ENCODE results near the gene KNTC1. TPM values are rescaled to one million over a fixed set of nuclear protein-coding genes. Genes with fewer than 3 reads are reported as not detected.

The KNTC1 gene
- total and polyA plus RNA-seq, 7 donors: 3.0 to 14.4 (median 7.9) TPM

DNA sequence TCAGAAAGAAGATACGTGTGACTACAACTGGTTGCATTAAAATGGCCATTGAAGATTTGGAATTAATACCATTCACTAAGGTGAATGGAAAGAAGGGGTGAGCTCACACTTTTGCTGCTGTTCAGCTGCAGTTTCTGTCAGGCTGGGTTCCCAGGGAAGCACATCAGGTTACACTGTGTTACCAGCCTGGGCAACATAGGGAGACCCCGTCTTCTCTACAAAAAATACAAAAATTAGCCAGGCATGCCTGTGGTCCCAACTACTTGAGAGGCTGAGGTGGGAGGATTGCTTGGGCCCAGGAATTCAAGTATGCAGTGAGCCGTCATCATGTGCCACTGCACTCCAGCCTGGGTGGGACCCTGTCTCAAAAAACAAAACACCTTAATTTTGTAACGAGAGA, 13.4 kb upstream of the KNTC1 start:
- TF ChIP-seq, protein P1, sequence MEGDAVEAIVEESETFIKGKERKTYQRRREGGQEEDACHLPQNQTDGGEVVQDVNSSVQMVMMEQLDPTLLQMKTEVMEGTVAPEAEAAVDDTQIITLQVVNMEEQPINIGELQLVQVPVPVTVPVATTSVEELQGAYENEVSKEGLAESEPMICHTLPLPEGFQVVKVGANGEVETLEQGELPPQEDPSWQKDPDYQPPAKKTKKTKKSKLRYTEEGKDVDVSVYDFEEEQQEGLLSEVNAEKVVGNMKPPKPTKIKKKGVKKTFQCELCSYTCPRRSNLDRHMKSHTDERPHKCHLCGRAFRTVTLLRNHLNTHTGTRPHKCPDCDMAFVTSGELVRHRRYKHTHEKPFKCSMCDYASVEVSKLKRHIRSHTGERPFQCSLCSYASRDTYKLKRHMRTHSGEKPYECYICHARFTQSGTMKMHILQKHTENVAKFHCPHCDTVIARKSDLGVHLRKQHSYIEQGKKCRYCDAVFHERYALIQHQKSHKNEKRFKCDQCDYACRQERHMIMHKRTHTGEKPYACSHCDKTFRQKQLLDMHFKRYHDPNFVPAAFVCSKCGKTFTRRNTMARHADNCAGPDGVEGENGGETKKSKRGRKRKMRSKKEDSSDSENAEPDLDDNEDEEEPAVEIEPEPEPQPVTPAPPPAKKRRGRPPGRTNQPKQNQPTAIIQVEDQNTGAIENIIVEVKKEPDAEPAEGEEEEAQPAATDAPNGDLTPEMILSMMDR (IDR thresholded peaks at IDR 0.05): no peak
- TF ChIP-seq POLR2A (IDR thresholded peaks at IDR 0.05) (no peak), EP300 (IDR thresholded peaks at IDR 0.05) (no peak), POLR2AphosphoS5 (IDR thresholded peaks at IDR 0.05) (no peak)
- Histone ChIP-seq H3K4me1 (no peaks in the 10 kb centered on the region), H3K36me3 (peaks cover 41 to 100% (median 85%) of the 10 kb centered on the region in 4 donors), H3K9me3 (no peaks in the 10 kb centered on the region), H3K4me3 (no peak overlapping the region), H3K27ac (no peak overlapping the region), H3K27me3 (no peaks in the 10 kb centered on the region)
- WGBS, 2 donors: 92 to 94% methylated on average over 4 of the region's 4 CpGs
- DNase-seq: no peak
- intact Hi-C loops (cut with DNase I): no loop called here

DNA sequence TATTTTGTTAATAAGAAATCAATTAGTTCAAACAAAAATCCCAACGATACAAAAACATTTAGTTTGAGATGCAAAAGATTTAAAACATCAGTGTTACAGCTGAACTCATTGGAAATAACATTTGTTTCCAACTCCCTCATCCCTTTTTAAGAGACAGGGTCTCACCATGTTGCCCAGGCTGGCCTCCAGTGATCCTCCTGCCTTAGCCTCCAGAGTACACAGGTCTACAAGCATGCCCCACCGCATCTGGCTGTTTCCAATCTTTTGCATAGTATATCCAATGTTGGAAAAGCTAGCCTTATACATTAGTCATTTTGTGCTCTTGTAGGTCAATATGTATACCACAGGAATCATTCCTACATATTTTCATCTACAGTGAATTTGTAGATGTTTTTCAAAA, 11.8 kb upstream of the KNTC1 start:
- DNase-seq: no peak
- 90 to 96% methylated on average over 2 of the region's 2 CpGs for WGBS, 2 donors
- Histone ChIP-seq H3K4me1 (no peaks in the 10 kb centered on the region), H3K9me3 (no peaks in the 10 kb centered on the region), H3K4me3 (no peak overlapping the region), H3K27ac (no peak overlapping the region), H3K27me3 (no peaks in the 10 kb centered on the region), H3K36me3 (peaks cover 47 to 100% (median 85%) of the 10 kb centered on the region in 4 donors)
- intact Hi-C loops (cut with DNase I): no loop called here
- TF ChIP-seq EP300 (IDR thresholded peaks at IDR 0.05): no peak
- no peak for TF ChIP-seq POLR2A (IDR thresholded peaks at IDR 0.05)
- TF ChIP-seq, protein P1 (IDR thresholded peaks at IDR 0.05): no peak
- no peak for TF ChIP-seq POLR2AphosphoS5 (IDR thresholded peaks at IDR 0.05)

DNA sequence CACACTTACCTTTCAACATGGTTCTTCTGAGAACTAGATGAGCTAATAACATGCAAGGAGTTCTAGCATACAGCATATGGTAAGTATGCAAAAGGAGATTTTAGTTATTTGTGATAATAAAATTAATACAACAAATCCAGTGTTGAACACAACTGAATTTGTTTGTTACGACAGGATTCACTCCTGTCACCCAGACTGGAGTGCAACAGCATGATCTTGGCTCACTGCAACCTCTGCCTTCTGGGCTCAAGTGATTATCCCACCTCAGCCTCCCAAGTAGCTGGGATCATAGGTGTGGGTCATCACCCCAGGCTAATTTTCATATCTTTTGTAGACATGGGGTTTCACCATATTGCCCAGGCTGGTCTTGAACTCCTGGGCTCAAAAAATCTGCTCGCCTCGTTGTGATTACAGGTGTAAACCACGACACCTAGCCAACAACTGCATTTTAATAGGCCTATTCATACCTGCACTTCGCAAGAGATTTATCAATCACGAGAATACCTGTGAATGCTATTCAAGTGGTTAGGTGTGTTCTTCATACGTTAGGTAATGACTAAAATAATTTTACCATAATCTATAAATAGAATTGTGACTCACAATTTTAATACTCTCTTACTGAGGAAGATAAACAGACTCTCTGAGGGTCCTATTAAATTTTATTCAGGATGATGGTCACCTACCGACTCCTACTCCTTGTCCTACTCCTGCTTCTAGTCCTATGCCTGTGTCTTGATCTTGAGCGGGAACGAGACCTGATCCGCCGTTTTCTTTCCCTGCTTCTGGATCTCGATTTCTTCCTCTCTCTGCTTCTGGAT, 10.3 kb upstream of the KNTC1 start:
- Histone ChIP-seq H3K36me3 (peaks cover 50 to 100% (median 86%) of the 10 kb centered on the region in 4 donors), H3K27me3 (no peaks in the 10 kb centered on the region), H3K4me3 (no peak overlapping the region), H3K27ac (no peak overlapping the region), H3K4me1 (peaks cover 0 to 6% (median 3%) of the 10 kb centered on the region in 4 donors), H3K9me3 (no peaks in the 10 kb centered on the region)
- 89 to 91% methylated on average over 13 of the region's 13 CpGs for WGBS, 2 donors
- no peak for DNase-seq
- no peak for TF ChIP-seq EP300 (IDR thresholded peaks at IDR 0.05)
- TF ChIP-seq POLR2A (IDR thresholded peaks at IDR 0.05): no peak
- TF ChIP-seq, protein P1 (IDR thresholded peaks at IDR 0.05): no peak
- TF ChIP-seq POLR2AphosphoS5 (IDR thresholded peaks at IDR 0.05): no peak
- intact Hi-C loops (cut with DNase I): no loop called here

DNA sequence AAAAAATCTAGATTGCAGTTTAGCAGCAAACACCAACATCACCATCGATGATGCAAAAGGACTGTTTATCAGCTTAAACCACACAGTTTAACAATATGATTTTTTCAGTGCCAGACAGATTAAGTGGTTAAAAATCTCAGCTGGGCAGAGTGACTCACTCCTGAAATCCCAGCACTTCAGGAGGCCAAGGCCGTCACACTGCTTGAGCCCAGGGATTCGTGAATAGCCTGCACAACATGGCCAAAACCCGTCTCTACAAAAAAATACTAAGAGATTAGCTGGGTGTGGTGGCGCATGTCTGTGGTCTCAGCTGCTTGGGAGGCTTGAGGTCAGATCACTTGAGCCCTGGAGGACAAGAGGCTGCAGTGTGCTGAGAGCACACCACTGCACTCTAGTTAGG, 9.2 kb upstream of the KNTC1 start:
- H3K9me3 ChIP-seq: no peaks in the 10 kb centered on the region
- intact Hi-C loops (cut with DNase I): no loop called here
- peaks cover 50 to 96% (median 80%) of the 10 kb centered on the region in 4 donors for H3K36me3 ChIP-seq
- no peak for DNase-seq
- no peak overlapping the region for H3K27ac ChIP-seq
- H3K27me3 ChIP-seq: no peaks in the 10 kb centered on the region
- peaks cover 0 to 17% (median 14%) of the 10 kb centered on the region in 4 donors for H3K4me1 ChIP-seq
- WGBS, 2 donors: 74 to 76% methylated on average over 5 of the region's 5 CpGs
- no peak overlapping the region for H3K4me3 ChIP-seq
- TF ChIP-seq POLR2A (IDR thresholded peaks at IDR 0.05) (no peak), EP300 (IDR thresholded peaks at IDR 0.05) (no peak), POLR2AphosphoS5 (IDR thresholded peaks at IDR 0.05) (no peak)
- TF ChIP-seq, protein P1 (IDR thresholded peaks at IDR 0.05): no peak
